ENCODE results near the gene GABBR2. TPM values are rescaled to one million over a fixed set of nuclear protein-coding genes. Genes with fewer than 3 reads are reported as not detected.

Gene GABBR2
- polyA plus RNA-seq, 1 of the 3 experiments (the other 2 are of a cell fraction): not detected

GRCh38 chr9:98425079-98425478, 283.7 kb downstream of the GABBR2 start:
- H3F3A ChIP-seq (replicated peaks; ENCODE audit: insufficient read depth): no peaks in the 10 kb centered on the region
- no peak for DNase-seq
- POLR2A ChIA-PET: no interaction called here
- TF ChIP-seq FOSL2 (IDR thresholded peaks at IDR 0.05; ENCODE audit: borderline replicate concordance, low read depth) (no peak), USF2 (IDR thresholded peaks at IDR 0.05; ENCODE audit: borderline replicate concordance, low read depth, low read length) (no peak), USF1 (IDR thresholded peaks at IDR 0.05; ENCODE audit: borderline replicate concordance, low read depth) (no peak), EP300 (IDR thresholded peaks at IDR 0.05; ENCODE audit: borderline replicate concordance in 1 of 2, low read depth in 1 of 2, low read length in 1 of 2) (no peak), GABPA (IDR thresholded peaks at IDR 0.05; ENCODE audit: low read depth) (no peak), RCOR1 (IDR thresholded peaks at IDR 0.05; ENCODE audit: low read length) (no peak), MAX (IDR thresholded peaks at IDR 0.05; ENCODE audit: low read depth) (no peak), RAD21 (IDR thresholded peaks at IDR 0.05; ENCODE audit: low read length) (no peak), PBX3 (IDR thresholded peaks at IDR 0.05) (no peak), ZBTB33 (IDR thresholded peaks at IDR 0.05; ENCODE audit: borderline replicate concordance, low read depth) (no peak), JUND (IDR thresholded peaks at IDR 0.05) (no peak), RXRA (IDR thresholded peaks at IDR 0.05; ENCODE audit: borderline replicate concordance, low read depth) (no peak), ELF1 (IDR thresholded peaks at IDR 0.05) (no peak), IRF3 (IDR thresholded peaks at IDR 0.05; ENCODE audit: low read depth, low read length) (no peak)
- no peak overlapping the region for H3K9ac ChIP-seq
- no peaks in the 10 kb centered on the region for H3K9me3 ChIP-seq
- H3K4me2 ChIP-seq: no peak overlapping the region
- no peak overlapping the region for H3K4me3 ChIP-seq (ENCODE audit: low read depth in 2 of 2, low read length in 1 of 2)
- no peaks in the 10 kb centered on the region for H3K36me3 ChIP-seq (replicated peaks in 1 of 2; ENCODE audit: control insufficient read depth in 1 of 2, insufficient read depth in 2 of 2, low read length in 1 of 2)
- no peak overlapping the region for H3K27ac ChIP-seq (ENCODE audit: low read depth in 2 of 2, low read length in 1 of 2)
- no peaks in the 10 kb centered on the region for H3K27me3 ChIP-seq (ENCODE audit: insufficient read depth)
- H3K9me2 ChIP-seq: no peaks in the 10 kb centered on the region
- CTCF ChIA-PET: no interaction called here
- no peaks in the 10 kb centered on the region for H4K20me1 ChIP-seq (ENCODE audit: insufficient read depth)
- H3K4me1 ChIP-seq (ENCODE audit: control insufficient read depth in 1 of 2, insufficient read depth in 2 of 2, low read depth in 1 of 2, low read length in 1 of 2): no peaks in the 10 kb centered on the region
- no peaks in the 10 kb centered on the region for H3K79me2 ChIP-seq (ENCODE audit: insufficient read depth)
- WGBS (ENCODE audit: low lambda C conversion rate): 7% methylated on average over 3 of the region's 3 CpGs
- no peak overlapping the region for H2AFZ ChIP-seq (ENCODE audit: low read depth)
